OCI-LY1 (cell line): Measurements from ENCODE around the gene OR52A5.

Source experiments
- H2AFZ ChIP-seq: fragments of 200-600 bp; sonication (generic), shearing (Covaris generic); 2 replicates; pipeline ENCODE4 v1.6.0; 2014; ENCODE audit warnings: antibody characterized with exemption, mild to moderate bottlenecking, low read length
- H3F3A ChIP-seq: fragments of 200-600 bp; sonication (generic), shearing (Covaris generic); 2 replicates; pipeline ENCODE4 v1.6.0; 2014; ENCODE audit warnings: mild to moderate bottlenecking, antibody characterized with exemption, low read length, moderate library complexity; ENCODE audit not compliant: insufficient read depth
- H3K27ac ChIP-seq: fragments of 200-600 bp; sonication (generic); 2 replicates; pipeline ENCODE4 v1.5.1; 2014; ENCODE audit warnings: low read length, mixed run types, mild to moderate bottlenecking, low read depth; ENCODE audit not compliant: poor library complexity, severe bottlenecking
- H3K27me3 ChIP-seq: fragments of 200-600 bp; sonication (generic); 2 replicates; pipeline ENCODE4 v1.6.0; 2014; ENCODE audit warnings: antibody characterized with exemption, mild to moderate bottlenecking, low read length, moderate library complexity; ENCODE audit not compliant: insufficient read depth
- H3K36me3 ChIP-seq: fragments of 200-600 bp; sonication (generic); 2 replicates; pipeline ENCODE4 v1.6.1; 2014; ENCODE audit warnings: mild to moderate bottlenecking, antibody characterized with exemption, low read length, moderate library complexity, mixed read lengths; ENCODE audit not compliant: insufficient read depth
- H3K4me1 ChIP-seq: fragments of 200-600 bp; sonication (generic); 2 replicates; pipeline ENCODE4 v1.5.1; 2014; ENCODE audit warnings: mild to moderate bottlenecking, low read length, moderate library complexity; ENCODE audit not compliant: insufficient read depth, severe bottlenecking
- H3K4me2 ChIP-seq: fragments of 200-600 bp; sonication (generic), shearing (Covaris generic); 2 replicates; pipeline ENCODE4 v1.6.1; 2014; ENCODE audit warnings: low read length
- H3K4me3 ChIP-seq: fragments of 200-600 bp; sonication (generic); 2 replicates; pipeline ENCODE4 v1.5.1; 2014; ENCODE audit warnings: low read length, low read depth, mild to moderate bottlenecking, mixed read lengths; ENCODE audit not compliant: poor library complexity, severe bottlenecking
- H3K79me2 ChIP-seq: fragments of 200-600 bp; shearing (Covaris generic); 2 replicates; pipeline ENCODE4 v1.6.1; 2016; ENCODE audit warnings: mixed run types, low read length, mixed read lengths; ENCODE audit not compliant: insufficient read depth
- H3K9ac ChIP-seq: fragments of 200-600 bp; sonication (generic), shearing (Covaris generic); 2 replicates; pipeline ENCODE4 v1.6.1; 2014; ENCODE audit warnings: mild to moderate bottlenecking, low read length, mixed read lengths
- H3K9me2 ChIP-seq: fragments of 200-600 bp; sonication (generic), shearing (Covaris generic); 2 replicates; pipeline ENCODE4 v1.6.1; 2014; ENCODE audit warnings: low read depth, mild to moderate bottlenecking, low read length, mixed read lengths
- H3K9me3 ChIP-seq: fragments of 200-600 bp; shearing (Covaris generic); 2 replicates; pipeline ENCODE4 v1.6.1; 2014; ENCODE audit warnings: low read length, mixed read lengths
- H4K20me1 ChIP-seq: fragments of 200-600 bp; sonication (generic), shearing (Covaris generic); 2 replicates; pipeline ENCODE4 v1.6.0; 2016; ENCODE audit warnings: mild to moderate bottlenecking, low read length; ENCODE audit not compliant: insufficient read depth
- EZH2 ChIP-seq: fragments of 200-600 bp; sonication (generic), shearing (Covaris generic); IDR thresholded peaks from 2 replicates; pipeline ENCODE4 v1.8.0; 2017; ENCODE audit warnings: borderline replicate concordance, mixed run types, mild to moderate bottlenecking, antibody characterized with exemption, low read length, moderate library complexity, mixed read lengths
- TF ChIP-seq, protein P1 (sequence below): fragments of 200-600 bp; sonication (generic), shearing (Covaris generic); IDR thresholded peaks from 2 replicates; pipeline ENCODE4 v1.5.1; 2017; ENCODE audit warnings: mild to moderate bottlenecking, antibody characterized with exemption, low read length, moderate library complexity, mixed read lengths

The OR52A5 gene

DNA sequence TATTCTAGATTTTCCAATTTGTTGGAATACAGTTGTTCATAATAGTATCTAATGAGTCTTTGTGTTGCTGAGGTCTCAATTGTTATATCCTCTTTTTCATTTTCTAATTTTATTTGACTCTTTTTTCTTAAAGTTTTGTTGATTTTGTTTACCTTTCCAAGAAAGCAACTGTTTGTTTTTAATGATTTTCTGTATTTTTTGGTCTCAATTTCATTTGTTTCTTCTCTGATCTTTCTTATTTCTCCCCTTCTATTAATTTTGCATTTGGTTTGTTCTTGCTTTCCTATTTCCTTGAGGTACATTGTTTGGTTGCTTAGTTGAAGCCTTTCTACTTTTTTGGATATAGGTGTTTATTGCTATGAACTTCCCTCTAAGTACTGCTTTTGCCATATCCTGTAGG is 21.6 kb upstream of the OR52A5 start:
- H3K36me3 ChIP-seq, result no peaks in the 10 kb centered on the region
- H3K79me2 ChIP-seq, result no peaks in the 10 kb centered on the region
- no peaks in the 10 kb centered on the region for H3F3A ChIP-seq
- no peaks in the 10 kb centered on the region for H3K27me3 ChIP-seq
- H3K4me1 ChIP-seq, result no peaks in the 10 kb centered on the region
- no peak overlapping the region for H3K4me3 ChIP-seq
- H4K20me1 ChIP-seq, result no peaks in the 10 kb centered on the region
- TF ChIP-seq, protein P1, sequence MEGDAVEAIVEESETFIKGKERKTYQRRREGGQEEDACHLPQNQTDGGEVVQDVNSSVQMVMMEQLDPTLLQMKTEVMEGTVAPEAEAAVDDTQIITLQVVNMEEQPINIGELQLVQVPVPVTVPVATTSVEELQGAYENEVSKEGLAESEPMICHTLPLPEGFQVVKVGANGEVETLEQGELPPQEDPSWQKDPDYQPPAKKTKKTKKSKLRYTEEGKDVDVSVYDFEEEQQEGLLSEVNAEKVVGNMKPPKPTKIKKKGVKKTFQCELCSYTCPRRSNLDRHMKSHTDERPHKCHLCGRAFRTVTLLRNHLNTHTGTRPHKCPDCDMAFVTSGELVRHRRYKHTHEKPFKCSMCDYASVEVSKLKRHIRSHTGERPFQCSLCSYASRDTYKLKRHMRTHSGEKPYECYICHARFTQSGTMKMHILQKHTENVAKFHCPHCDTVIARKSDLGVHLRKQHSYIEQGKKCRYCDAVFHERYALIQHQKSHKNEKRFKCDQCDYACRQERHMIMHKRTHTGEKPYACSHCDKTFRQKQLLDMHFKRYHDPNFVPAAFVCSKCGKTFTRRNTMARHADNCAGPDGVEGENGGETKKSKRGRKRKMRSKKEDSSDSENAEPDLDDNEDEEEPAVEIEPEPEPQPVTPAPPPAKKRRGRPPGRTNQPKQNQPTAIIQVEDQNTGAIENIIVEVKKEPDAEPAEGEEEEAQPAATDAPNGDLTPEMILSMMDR, result no peak
- TF ChIP-seq EZH2, result no peak
- H3K4me2 ChIP-seq, result no peak overlapping the region
- H2AFZ ChIP-seq, result no peak overlapping the region
- H3K9ac ChIP-seq, result no peak overlapping the region
- no peak overlapping the region for H3K27ac ChIP-seq
- no peaks in the 10 kb centered on the region for H3K9me3 ChIP-seq
- H3K9me2 ChIP-seq, result no peaks in the 10 kb centered on the region

DNA sequence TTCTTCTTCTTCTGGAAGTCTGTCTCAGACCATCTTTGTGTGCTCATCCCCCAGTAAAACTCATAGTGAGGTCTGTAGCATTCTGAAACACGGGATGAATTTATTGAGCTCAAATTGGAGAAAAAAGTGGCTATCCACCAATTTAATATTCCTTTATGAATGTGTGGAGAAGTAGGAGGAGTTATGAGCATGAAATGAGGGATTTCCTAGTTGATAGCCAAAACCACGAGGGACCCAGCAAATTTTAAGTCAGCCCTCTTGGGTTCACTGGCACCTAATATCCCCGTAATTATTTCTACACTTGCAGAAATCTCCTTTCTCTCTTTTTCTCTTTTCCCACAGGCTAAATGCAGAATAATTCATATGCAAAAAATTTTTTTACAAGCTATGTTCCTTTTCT is 16.5 kb upstream of the OR52A5 start, which contains the start of gene OR52A1:
Gene OR52A1 (minus strand): TSS at position 101 of the 400 bp plus-strand sequence. CDS start 2,388 bp downstream, outside the sequence.
- Histone ChIP-seq H3K27me3 (no peaks in the 10 kb centered on the region), H3K27ac (no peak within 1 kb of the TSS), H3K9me3 (no peaks in the 10 kb centered on the region), H3F3A (no peaks in the 10 kb centered on the region), H3K4me2 (no peak within 1 kb of the TSS), H3K4me1 (no peaks in the 10 kb centered on the region), H3K36me3 (no peaks in the 10 kb centered on the region), H3K9me2 (no peaks in the 10 kb centered on the region), H3K9ac (no peak within 1 kb of the TSS), H3K4me3 (no peak within 1 kb of the TSS), H3K79me2 (no peaks in the 10 kb centered on the region), H2AFZ (no peak within 1 kb of the TSS), H4K20me1 (no peaks in the 10 kb centered on the region)
- TF ChIP-seq EZH2, result no peak
- TF ChIP-seq, protein P1, result no peak

DNA sequence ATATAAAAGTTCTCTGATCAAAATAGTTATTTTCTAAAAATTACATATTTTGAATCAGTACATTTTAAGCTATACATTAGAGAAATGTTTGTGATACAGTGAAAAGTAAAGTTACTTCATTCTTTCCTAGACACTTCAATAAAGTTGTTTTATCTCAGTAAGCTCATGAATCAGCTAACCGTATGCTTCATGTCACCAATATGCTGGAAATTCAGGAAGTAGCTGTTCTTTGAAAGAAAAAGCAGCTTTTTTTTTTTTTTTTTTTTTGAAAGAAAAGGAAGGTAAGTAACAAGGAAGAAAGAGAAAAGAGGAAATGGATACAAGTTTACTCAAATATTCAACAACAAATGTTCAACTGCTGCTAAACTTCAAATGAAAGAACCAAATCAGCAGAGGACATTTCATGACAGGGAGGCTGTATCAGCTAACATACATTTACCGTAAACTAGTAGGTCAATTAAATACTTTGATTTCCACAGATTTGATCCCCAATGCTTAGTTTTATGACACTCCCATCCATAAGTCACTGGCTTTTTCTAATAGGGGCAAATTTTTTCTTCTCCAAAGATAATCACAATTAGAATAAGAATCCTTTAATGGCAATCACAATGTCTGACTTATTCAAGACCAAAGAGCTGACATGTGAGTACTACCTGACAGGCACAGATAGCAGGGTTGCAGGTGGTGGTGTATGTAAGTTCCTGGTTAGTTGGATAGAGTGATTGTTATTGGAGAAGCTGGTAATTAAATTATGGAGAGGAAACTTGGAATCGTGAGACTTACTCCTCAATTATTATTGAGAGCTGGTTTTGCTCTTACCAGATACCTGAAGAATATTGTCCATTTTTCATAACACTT is 15.6 kb upstream of the OR52A5 start:
- H3K9me3 ChIP-seq, result no peaks in the 10 kb centered on the region
- no peaks in the 10 kb centered on the region for H4K20me1 ChIP-seq
- no peaks in the 10 kb centered on the region for H3K36me3 ChIP-seq
- TF ChIP-seq, protein P1, result no peak
- no peak for TF ChIP-seq EZH2
- no peak overlapping the region for H3K4me2 ChIP-seq
- no peak overlapping the region for H3K27ac ChIP-seq
- no peaks in the 10 kb centered on the region for H3F3A ChIP-seq
- no peak overlapping the region for H3K9ac ChIP-seq
- H3K79me2 ChIP-seq, result no peaks in the 10 kb centered on the region
- H2AFZ ChIP-seq, result no peak overlapping the region
- H3K9me2 ChIP-seq, result no peaks in the 10 kb centered on the region
- no peaks in the 10 kb centered on the region for H3K4me1 ChIP-seq
- H3K4me3 ChIP-seq, result no peak overlapping the region
- H3K27me3 ChIP-seq, result no peaks in the 10 kb centered on the region
